ENCODE results near the gene ANKRD24. TPM values are rescaled to one million over a fixed set of nuclear protein-coding genes. Genes with fewer than 3 reads are reported as not detected.

ANKRD24 gene
- total RNA-seq, 1 experiment from 2014 or later = 0.33 TPM

- POLR2A ChIA-PET (ENCODE audit: unreplicated experiment) = no interaction called here
These were observed 37.7 kb upstream of the ANKRD24 start for GRCh38 chr19:4144666-4145249.

GRCh38 chr19:4149518-4150288 lies 32.8 kb upstream of the ANKRD24 start:
- Histone ChIP-seq H3K36me3 (ENCODE audit: low read depth, low read length) (no peaks in the 10 kb centered on the region), H3K9me2 (replicated peaks; ENCODE audit: low read length) (no peaks in the 10 kb centered on the region), H3K79me2 (ENCODE audit: low read length) (no peaks in the 10 kb centered on the region), H3K4me3 (ENCODE audit: low read length) (no peak overlapping the region), H3K4me1 (ENCODE audit: insufficient read depth, low read length) (peaks cover 10% of the 10 kb centered on the region), H2AFZ (ENCODE audit: low read length) (no peak overlapping the region), H3K4me2 (ENCODE audit: low read length) (no peak overlapping the region), H3K27ac (ENCODE audit: low read length) (no peak overlapping the region), H4K20me1 (ENCODE audit: low read length) (no peaks in the 10 kb centered on the region), H3K9me3 (ENCODE audit: low read length) (no peaks in the 10 kb centered on the region), H3F3A (ENCODE audit: low read length, unreplicated experiment) (no peaks in the 10 kb centered on the region), H3K9ac (ENCODE audit: low read length) (no peak overlapping the region), H3K27me3 (ENCODE audit: low read length) (no peaks in the 10 kb centered on the region)
- no peak for DNase-seq
- TF ChIP-seq CTCF (conservative IDR thresholded peaks at IDR 0.05; ENCODE audit: low read depth, low read length) (no peak), EZH2 (IDR thresholded peaks at IDR 0.05; ENCODE audit: low read length, unreplicated experiment) (no peak), EZH2phosphoT487 (IDR thresholded peaks at IDR 0.05; ENCODE audit: borderline replicate concordance, low read length) (no peak)
- no peak for ATAC-seq
- CTCF ChIA-PET = no interaction called here
- intact Hi-C loops (cut with micrococcal nuclease) = no loop called here
- POLR2A ChIA-PET (ENCODE audit: unreplicated experiment) = no interaction called here
- BruUV-seq (replicated peaks) = no TSS peak

More at GRCh38 chr19:4144666-4145249, 37.7 kb upstream of the ANKRD24 start:
- no peak overlapping the region for H3K4me3 ChIP-seq (ENCODE audit: low read length)
- H2AFZ ChIP-seq (ENCODE audit: low read length) = no peak overlapping the region
- CTCF ChIA-PET = no interaction called here
- peaks cover 12% of the 10 kb centered on the region for H3K4me1 ChIP-seq (ENCODE audit: insufficient read depth, low read length)
- DNase-seq (peak; percentile 71), ATAC-seq (peak; percentile 50)
- no peaks in the 10 kb centered on the region for H3K79me2 ChIP-seq (ENCODE audit: low read length)
- no peak overlapping the region for H3K9ac ChIP-seq (ENCODE audit: low read length)
- no peaks in the 10 kb centered on the region for H3K27me3 ChIP-seq (ENCODE audit: low read length)
- no peaks in the 10 kb centered on the region for H3F3A ChIP-seq (ENCODE audit: low read length, unreplicated experiment)
- peak overlapping the region; percentile 67 for H3K27ac ChIP-seq (ENCODE audit: low read length)
- intact Hi-C loops (cut with micrococcal nuclease) = loop anchor here (5.0 kb wide), 1 partner anchor 43 kb away; no protein-coding TSS in a partner anchor
- no peaks in the 10 kb centered on the region for H3K9me3 ChIP-seq (ENCODE audit: low read length)
- no peaks in the 10 kb centered on the region for H4K20me1 ChIP-seq (ENCODE audit: low read length)
- H3K36me3 ChIP-seq (ENCODE audit: low read depth, low read length) = no peaks in the 10 kb centered on the region
- no peaks in the 10 kb centered on the region for H3K9me2 ChIP-seq (replicated peaks; ENCODE audit: low read length)
- peak overlapping the region; percentile 40 for H3K4me2 ChIP-seq (ENCODE audit: low read length)
- TSS peak; percentile 96 for BruUV-seq (replicated peaks)
- no peak for TF ChIP-seq EZH2phosphoT487 (IDR thresholded peaks at IDR 0.05; ENCODE audit: borderline replicate concordance, low read length)
- TF ChIP-seq CTCF (conservative IDR thresholded peaks at IDR 0.05; ENCODE audit: low read depth, low read length) = no peak
- TF ChIP-seq EZH2 (IDR thresholded peaks at IDR 0.05; ENCODE audit: low read length, unreplicated experiment) = no peak

- Histone ChIP-seq H4K20me1 (ENCODE audit: low read length) (no peaks in the 10 kb centered on the region), H3K4me1 (ENCODE audit: insufficient read depth, low read length) (no peaks in the 10 kb centered on the region), H2AFZ (ENCODE audit: low read length) (no peak overlapping the region), H3K4me2 (ENCODE audit: low read length) (no peak overlapping the region), H3F3A (ENCODE audit: low read length, unreplicated experiment) (no peaks in the 10 kb centered on the region), H3K27me3 (ENCODE audit: low read length) (no peaks in the 10 kb centered on the region), H3K27ac (ENCODE audit: low read length) (no peak overlapping the region), H3K4me3 (ENCODE audit: low read length) (no peak overlapping the region), H3K9me3 (ENCODE audit: low read length) (no peaks in the 10 kb centered on the region), H3K79me2 (ENCODE audit: low read length) (no peaks in the 10 kb centered on the region), H3K9me2 (replicated peaks; ENCODE audit: low read length) (no peaks in the 10 kb centered on the region), H3K36me3 (ENCODE audit: low read depth, low read length) (no peaks in the 10 kb centered on the region), H3K9ac (ENCODE audit: low read length) (no peak overlapping the region)
- TF ChIP-seq EZH2phosphoT487 (IDR thresholded peaks at IDR 0.05; ENCODE audit: borderline replicate concordance, low read length) = no peak
- no peak for TF ChIP-seq EZH2 (IDR thresholded peaks at IDR 0.05; ENCODE audit: low read length, unreplicated experiment)
- no peak for TF ChIP-seq CTCF (conservative IDR thresholded peaks at IDR 0.05; ENCODE audit: low read depth, low read length)
- ChIA-PET CTCF (interaction anchor here (0.6 kb wide), 1 partner anchor 70 kb away, joined by 4 read pairs; no protein-coding TSS in a partner anchor), POLR2A (ENCODE audit: unreplicated experiment) (no interaction called here)
- ATAC-seq = no peak
- intact Hi-C loops (cut with micrococcal nuclease) = no loop called here
- BruUV-seq (replicated peaks) = no TSS peak
- DNase-seq = no peak
These were observed 30.9 kb upstream of the ANKRD24 start for GRCh38 chr19:4151623-4152022.
